Loucy (cell line): ENCODE data around the gene TMEM140.

Experiments used
- H2AFZ ChIP-seq: fragments of 200-600 bp; sonication (generic); 2 replicates; pipeline ENCODE4 v1.6.0; 2016; ENCODE audit warnings: antibody characterized with exemption, mild to moderate bottlenecking, low read length, moderate library complexity
- H3F3A ChIP-seq: fragments of 200-600 bp; 2 replicates; pipeline ENCODE4 v1.6.0; 2016; ENCODE audit warnings: antibody characterized with exemption, low read depth, mild to moderate bottlenecking
- H3K27me3 ChIP-seq: fragments of 200-600 bp; sonication (generic); 2 replicates; pipeline ENCODE4 v1.6.1; 2014; ENCODE audit warnings: low read length, mild to moderate bottlenecking; ENCODE audit not compliant: insufficient read depth, poor library complexity, severe bottlenecking
- H3K36me3 ChIP-seq: fragments of 200-600 bp; sonication (generic); 2 replicates; pipeline ENCODE4 v1.6.1; 2016; ENCODE audit warnings: low read length; ENCODE audit not compliant: insufficient read depth
- H3K4me1 ChIP-seq: fragments of 200-600 bp; sonication (generic); 2 replicates; pipeline ENCODE4 v1.5.1; 2014; ENCODE audit warnings: low read length, mild to moderate bottlenecking; ENCODE audit not compliant: insufficient read depth, poor library complexity, severe bottlenecking
- H3K4me2 ChIP-seq: fragments of 200-600 bp; sonication (generic); 2 replicates; pipeline ENCODE4 v1.6.0; 2014; ENCODE audit warnings: antibody characterized with exemption, low read length, low read depth, mild to moderate bottlenecking; ENCODE audit not compliant: poor library complexity, severe bottlenecking
- H3K4me3 ChIP-seq: fragments of 200-600 bp; sonication (generic); 2 replicates; pipeline ENCODE4 v1.5.1; 2014; ENCODE audit warnings: low read length, mild to moderate bottlenecking, mixed read lengths; ENCODE audit not compliant: poor library complexity, severe bottlenecking
- H3K79me2 ChIP-seq: fragments of 200-600 bp; sonication (generic); 2 replicates; pipeline ENCODE4 v1.6.1; 2014; ENCODE audit warnings: low read length; ENCODE audit not compliant: insufficient read depth
- H3K9ac ChIP-seq: fragments of 200-600 bp; sonication (generic); 2 replicates; pipeline ENCODE4 v1.6.0; 2014; ENCODE audit warnings: mild to moderate bottlenecking, low read depth, low read length, moderate library complexity; ENCODE audit not compliant: poor library complexity, severe bottlenecking
- H3K9me2 ChIP-seq: fragments of 200-600 bp; sonication (generic); replicated peaks from 2 replicates; pipeline ENCODE4 v1.6.1; 2016; ENCODE audit warnings: low read depth, low read length, mixed read lengths
- H3K9me3 ChIP-seq: fragments of 200-600 bp; sonication (generic); 2 replicates; pipeline ENCODE4 v1.6.1; 2014; ENCODE audit warnings: mild to moderate bottlenecking, antibody characterized with exemption, low read length, low read depth; ENCODE audit not compliant: insufficient read depth
- H4K20me1 ChIP-seq: fragments of 200-600 bp; sonication (generic); 2 replicates; pipeline ENCODE4 v1.6.0; 2014; ENCODE audit warnings: antibody characterized with exemption, low read length, mild to moderate bottlenecking; ENCODE audit not compliant: insufficient read depth, poor library complexity, severe bottlenecking
- EZH2phosphoT487 ChIP-seq: fragments of 200-600 bp; IDR thresholded peaks from 2 replicates; pipeline ENCODE4 v1.6.1; 2018; ENCODE audit warnings: antibody characterized with exemption, mild to moderate bottlenecking, moderate library complexity, borderline replicate concordance
- TF ChIP-seq, protein P1 (sequence below): fragments of 200-600 bp; sonication (generic); conservative IDR thresholded peaks from 2 replicates; pipeline ENCODE4 v1.5.1; 2014; ENCODE audit warnings: mild to moderate bottlenecking, antibody characterized with exemption, low read length

The TMEM140 gene

DNA sequence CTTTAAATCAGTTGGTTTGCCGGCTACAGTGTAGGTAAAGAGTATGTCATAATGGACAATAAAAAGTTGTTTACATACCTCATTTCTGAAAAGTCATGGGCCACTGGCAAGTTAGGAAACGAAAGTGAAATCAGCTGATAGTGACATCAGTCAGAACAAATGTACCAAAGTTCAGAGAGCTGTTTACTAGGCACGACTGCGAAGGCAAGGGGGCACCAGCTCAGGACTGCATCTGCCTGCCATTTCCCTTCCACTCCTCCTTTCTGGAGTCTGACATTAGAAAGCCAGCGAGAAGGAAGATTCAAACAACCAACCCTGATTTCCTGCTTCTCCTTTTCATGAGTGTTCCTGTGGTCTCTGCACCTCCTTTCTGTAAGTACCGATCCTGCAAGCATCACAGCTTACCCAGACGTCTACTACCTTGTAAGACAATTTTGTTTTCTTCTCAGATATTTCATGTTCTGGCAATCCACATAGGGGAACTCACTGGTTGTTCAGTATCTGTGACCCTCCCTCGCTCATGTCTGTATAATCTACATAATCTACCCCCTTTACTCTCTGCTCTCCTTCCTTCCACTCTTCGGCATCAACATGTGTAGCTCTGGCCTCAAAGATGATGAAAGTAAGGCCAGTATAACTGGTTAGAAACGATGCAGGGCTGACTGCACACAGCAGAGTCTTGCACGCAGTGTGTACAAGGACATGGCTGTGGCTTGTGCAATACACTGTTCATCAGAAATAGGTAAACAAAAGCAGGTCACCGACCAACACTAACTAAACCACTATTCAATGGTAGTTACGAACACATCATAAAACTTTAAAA is at the start of gene TMEM140:
Gene TMEM140 (plus strand): TSS at position 174 of the 823 bp plus-strand sequence. CDS start 16,370 bp downstream, outside the sequence.
- H3K79me2 ChIP-seq = no peaks in the 10 kb centered on the region
- H3F3A ChIP-seq = no peaks in the 10 kb centered on the region
- H3K36me3 ChIP-seq = no peaks in the 10 kb centered on the region
- H3K9me2 ChIP-seq = no peaks in the 10 kb centered on the region
- peak within 1 kb of the TSS; percentile 67 for H3K4me3 ChIP-seq
- no peak for TF ChIP-seq EZH2phosphoT487
- TF ChIP-seq, protein P1, sequence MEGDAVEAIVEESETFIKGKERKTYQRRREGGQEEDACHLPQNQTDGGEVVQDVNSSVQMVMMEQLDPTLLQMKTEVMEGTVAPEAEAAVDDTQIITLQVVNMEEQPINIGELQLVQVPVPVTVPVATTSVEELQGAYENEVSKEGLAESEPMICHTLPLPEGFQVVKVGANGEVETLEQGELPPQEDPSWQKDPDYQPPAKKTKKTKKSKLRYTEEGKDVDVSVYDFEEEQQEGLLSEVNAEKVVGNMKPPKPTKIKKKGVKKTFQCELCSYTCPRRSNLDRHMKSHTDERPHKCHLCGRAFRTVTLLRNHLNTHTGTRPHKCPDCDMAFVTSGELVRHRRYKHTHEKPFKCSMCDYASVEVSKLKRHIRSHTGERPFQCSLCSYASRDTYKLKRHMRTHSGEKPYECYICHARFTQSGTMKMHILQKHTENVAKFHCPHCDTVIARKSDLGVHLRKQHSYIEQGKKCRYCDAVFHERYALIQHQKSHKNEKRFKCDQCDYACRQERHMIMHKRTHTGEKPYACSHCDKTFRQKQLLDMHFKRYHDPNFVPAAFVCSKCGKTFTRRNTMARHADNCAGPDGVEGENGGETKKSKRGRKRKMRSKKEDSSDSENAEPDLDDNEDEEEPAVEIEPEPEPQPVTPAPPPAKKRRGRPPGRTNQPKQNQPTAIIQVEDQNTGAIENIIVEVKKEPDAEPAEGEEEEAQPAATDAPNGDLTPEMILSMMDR = no peak
- peaks cover 4% of the 10 kb centered on the region for H3K4me1 ChIP-seq
- H3K9me3 ChIP-seq = no peaks in the 10 kb centered on the region
- peak within 1 kb of the TSS; percentile 65 for H2AFZ ChIP-seq
- peak within 1 kb of the TSS; percentile 72 for H3K4me2 ChIP-seq
- no peaks in the 10 kb centered on the region for H4K20me1 ChIP-seq
- no peaks in the 10 kb centered on the region for H3K27me3 ChIP-seq
- peak within 1 kb of the TSS; percentile 39 for H3K9ac ChIP-seq

DNA sequence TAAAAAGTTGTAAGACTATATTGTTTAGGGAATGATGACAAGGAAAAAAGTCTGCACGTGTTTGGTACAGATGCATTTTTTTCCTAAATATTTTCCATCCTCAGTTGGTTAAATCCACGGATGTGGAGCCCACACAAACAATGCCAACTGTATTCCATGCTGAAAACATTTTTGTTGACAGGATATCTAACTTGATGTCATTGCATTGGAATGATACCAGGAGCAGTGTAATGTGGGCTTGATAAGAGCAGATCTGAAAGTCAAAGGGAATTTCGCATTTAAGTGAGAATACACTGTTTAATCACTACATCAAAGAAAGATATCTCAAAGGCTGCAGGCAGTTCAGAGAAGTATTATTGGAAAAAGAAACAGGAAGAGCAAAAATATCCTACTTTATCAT is 49.5 kb upstream of the TMEM140 start:
- TF ChIP-seq, protein P1 = no peak
- no peak for TF ChIP-seq EZH2phosphoT487
- no peak overlapping the region for H3K9ac ChIP-seq
- no peak overlapping the region for H3K4me2 ChIP-seq
- no peaks in the 10 kb centered on the region for H3K9me3 ChIP-seq
- no peaks in the 10 kb centered on the region for H3F3A ChIP-seq
- H3K9me2 ChIP-seq = 0 out of 2 replicates have a peak, but pooled peaks cover 4% of the 10 kb centered on the region
- no peaks in the 10 kb centered on the region for H3K27me3 ChIP-seq
- H3K4me1 ChIP-seq = no peaks in the 10 kb centered on the region
- no peaks in the 10 kb centered on the region for H4K20me1 ChIP-seq
- no peaks in the 10 kb centered on the region for H3K79me2 ChIP-seq
- no peaks in the 10 kb centered on the region for H3K36me3 ChIP-seq
- H3K4me3 ChIP-seq = no peak overlapping the region
- H2AFZ ChIP-seq = no peak overlapping the region

DNA sequence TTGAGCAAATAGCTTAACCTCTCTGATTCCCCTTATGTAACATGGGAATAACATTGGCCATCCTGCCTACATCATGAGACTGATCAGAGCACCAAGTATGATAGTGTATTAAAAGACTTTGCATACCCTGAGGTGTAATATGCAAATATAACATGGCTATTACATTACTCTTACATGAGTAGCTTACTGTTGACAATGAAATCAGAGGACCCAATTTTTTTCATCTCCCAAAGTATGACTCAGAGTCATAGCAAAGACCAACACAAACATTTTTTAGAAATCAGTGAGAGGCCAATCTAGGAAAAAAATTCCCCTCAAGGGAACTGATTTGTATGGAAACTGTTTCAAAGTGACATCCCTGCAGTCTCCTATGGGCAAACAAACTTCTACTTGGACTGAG is 47.0 kb upstream of the TMEM140 start:
- H3K4me1 ChIP-seq = no peaks in the 10 kb centered on the region
- H3K9ac ChIP-seq = no peak overlapping the region
- H3K9me2 ChIP-seq = no peaks in the 10 kb centered on the region
- no peaks in the 10 kb centered on the region for H3K9me3 ChIP-seq
- H2AFZ ChIP-seq = no peak overlapping the region
- TF ChIP-seq, protein P1 = no peak
- no peak for TF ChIP-seq EZH2phosphoT487
- H3K36me3 ChIP-seq = no peaks in the 10 kb centered on the region
- no peaks in the 10 kb centered on the region for H4K20me1 ChIP-seq
- no peaks in the 10 kb centered on the region for H3F3A ChIP-seq
- H3K79me2 ChIP-seq = no peaks in the 10 kb centered on the region
- no peak overlapping the region for H3K4me2 ChIP-seq
- no peak overlapping the region for H3K4me3 ChIP-seq
- H3K27me3 ChIP-seq = no peaks in the 10 kb centered on the region
